Neural cell (in vitro differentiated cells): Measurements from ENCODE around the gene TBL1X.

Source experiments
- MXI1 ChIP-seq: fragments of 450-650 bp; conservative IDR thresholded peaks from 2 replicates; pipeline ENCODE4 v1.6.1; 2014; ENCODE audit warnings: antibody characterized with exemption, mild to moderate bottlenecking; ENCODE audit not compliant: poor library complexity, severe bottlenecking
- TF ChIP-seq, protein P1 (sequence below): fragments of 450-650 bp; IDR thresholded peaks from 2 replicates; pipeline ENCODE4 v1.5.1; 2014; ENCODE audit warnings: antibody characterized with exemption, mild to moderate bottlenecking, moderate library complexity; ENCODE audit not compliant: poor library complexity, severe bottlenecking

- TF ChIP-seq, protein P1, sequence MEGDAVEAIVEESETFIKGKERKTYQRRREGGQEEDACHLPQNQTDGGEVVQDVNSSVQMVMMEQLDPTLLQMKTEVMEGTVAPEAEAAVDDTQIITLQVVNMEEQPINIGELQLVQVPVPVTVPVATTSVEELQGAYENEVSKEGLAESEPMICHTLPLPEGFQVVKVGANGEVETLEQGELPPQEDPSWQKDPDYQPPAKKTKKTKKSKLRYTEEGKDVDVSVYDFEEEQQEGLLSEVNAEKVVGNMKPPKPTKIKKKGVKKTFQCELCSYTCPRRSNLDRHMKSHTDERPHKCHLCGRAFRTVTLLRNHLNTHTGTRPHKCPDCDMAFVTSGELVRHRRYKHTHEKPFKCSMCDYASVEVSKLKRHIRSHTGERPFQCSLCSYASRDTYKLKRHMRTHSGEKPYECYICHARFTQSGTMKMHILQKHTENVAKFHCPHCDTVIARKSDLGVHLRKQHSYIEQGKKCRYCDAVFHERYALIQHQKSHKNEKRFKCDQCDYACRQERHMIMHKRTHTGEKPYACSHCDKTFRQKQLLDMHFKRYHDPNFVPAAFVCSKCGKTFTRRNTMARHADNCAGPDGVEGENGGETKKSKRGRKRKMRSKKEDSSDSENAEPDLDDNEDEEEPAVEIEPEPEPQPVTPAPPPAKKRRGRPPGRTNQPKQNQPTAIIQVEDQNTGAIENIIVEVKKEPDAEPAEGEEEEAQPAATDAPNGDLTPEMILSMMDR, result no peak
- TF ChIP-seq MXI1, result no peak
These were observed 63.6 kb downstream of the TBL1X start for GRCh38 chrX:9528498-9528897.
